GM18508 (cell line): ENCODE measurements around the gene ASPRV1.
"Not testable (repeated sequence)": the region's sequence is repeated elsewhere in the genome, so short reads cannot be mapped to it uniquely, and the experiment has no call there.

ENCODE experiments used
- ATAC-seq: cut with Tn5 transposase; IDR thresholded peaks from one replicate; pipeline ENCODE4 v1.9.1; 2021; ENCODE audit warnings: moderate number of reproducible peaks; ENCODE audit not compliant: insufficient read depth, unreplicated experiment

ASPRV1 gene

DNA sequence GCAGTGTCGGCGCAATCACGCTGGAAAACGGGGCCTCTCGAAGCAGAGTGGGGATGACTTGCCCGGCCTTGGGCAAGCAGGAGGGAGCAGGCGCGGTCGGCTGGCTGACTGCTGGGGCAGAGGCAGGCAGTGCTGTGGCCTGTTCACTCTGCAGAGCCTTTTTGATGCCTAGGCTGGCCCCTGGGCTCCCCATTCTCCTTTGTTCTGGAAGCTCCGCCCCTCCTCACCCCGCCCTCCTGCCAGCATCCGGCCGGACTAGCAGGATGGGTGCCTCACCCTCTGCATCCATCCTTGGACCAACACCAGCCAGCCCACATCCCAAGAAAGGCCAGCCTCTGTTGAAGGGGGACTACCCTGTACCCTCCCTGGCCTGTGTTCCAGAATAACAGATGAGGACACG lies at the start of gene ASPRV1:
TSS of gene ASPRV1 (minus strand) at position 136 of the 400 bp plus-strand sequence. CDS start 195 bp downstream, outside the sequence.
- no peak for ATAC-seq

DNA sequence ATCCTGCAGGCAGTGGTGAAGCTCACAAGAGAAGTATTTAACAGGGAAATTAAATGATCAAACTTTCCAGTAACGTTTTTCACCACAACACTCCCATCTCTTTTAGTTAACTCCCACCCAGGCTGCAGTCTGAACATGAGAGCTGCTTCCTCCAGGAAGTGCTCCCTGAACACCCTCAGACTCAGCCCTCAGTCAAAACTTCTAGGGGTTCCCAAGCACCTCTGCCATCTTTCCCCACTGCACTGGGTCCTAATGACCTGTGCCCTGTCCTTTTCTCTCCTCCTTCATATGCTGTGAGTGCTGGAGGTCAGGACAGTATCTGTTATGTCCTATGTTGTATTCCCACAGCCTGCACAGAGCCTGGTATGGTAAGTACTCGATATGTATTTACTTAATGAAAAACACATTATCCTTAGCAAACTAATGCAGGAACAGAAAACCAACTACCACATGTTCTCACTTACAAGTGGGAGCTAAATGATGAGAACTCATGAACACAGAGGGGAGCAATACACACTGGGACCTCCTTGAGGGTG lies 49.2 kb upstream of the ASPRV1 start:
- no peak for ATAC-seq

DNA sequence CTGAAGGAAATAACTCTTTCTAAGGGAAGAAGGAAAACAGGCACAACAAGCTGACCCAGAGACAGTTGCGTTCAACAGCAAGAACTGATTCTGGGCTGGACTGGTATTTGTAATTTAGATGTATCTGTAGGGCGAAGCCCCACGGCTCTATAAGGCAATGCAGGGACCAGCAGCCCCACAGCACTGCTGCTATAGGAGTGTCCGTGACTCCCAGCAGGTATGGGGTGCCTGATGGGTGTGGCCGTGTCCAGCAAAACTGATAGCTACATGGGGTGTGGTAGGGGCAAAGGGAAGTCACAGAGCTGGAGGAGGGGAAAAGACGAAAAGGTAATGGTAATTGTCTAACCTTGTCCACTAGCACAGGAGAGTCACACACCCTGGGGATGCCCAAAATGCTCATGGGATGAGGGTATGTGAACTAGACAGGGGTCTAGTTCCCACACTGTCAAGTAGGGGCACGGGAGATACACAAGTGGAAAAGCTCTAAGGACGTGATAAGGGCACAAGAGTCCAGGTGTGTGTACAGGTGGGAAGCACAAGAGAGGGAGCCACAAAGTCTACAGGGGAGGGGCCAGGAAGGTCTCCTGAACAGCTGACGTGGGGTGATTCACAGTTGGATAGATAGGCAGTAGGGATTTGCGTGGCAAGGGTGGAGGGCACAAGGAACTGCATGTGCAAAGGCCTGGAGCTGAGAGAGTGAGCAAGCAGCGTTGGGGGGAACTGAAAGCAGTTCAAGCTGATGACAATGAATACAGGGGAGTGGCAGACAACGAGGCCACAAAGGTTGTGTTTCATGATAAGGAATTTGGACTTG lies 48.5 kb upstream of the ASPRV1 start:
- ATAC-seq: no peak

DNA sequence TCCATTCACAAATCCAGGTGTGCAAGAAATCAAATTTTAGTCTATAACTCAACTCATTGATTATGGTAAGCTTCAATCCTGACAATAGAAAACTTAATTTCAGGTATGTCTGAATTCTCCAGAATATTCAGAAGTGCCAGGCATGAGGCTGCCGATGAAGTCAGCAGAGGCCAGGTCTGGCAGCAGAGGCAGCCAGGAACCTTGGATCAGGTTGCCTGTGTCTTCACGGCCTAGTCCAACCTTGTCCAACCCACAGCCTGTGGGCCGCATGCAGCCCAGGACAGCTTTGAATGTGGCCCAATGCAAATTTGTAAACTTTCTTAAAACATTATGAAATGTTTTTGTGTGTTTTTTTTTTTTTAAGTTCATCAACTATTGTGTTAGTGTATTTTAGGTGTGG lies 46.9 kb upstream of the ASPRV1 start:
- ATAC-seq: no peak

DNA sequence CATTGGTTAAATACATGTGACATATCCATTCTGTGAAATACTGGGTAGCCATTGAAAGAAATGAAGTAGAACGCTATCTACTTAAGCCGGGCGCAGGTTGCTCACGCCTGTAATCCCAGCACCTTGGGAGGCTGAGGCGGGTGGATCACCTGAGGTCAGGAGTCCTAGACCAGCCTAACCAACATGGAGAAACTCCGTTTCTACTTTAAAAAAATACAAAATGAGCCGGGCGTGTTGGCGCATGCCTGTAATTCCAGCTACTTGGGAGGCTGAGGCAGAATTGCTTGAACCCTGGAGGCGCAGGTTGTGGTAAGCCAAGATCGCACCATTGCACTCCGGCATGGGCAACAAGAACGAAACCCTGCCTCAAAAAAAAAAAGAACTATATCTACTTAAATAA lies 45.7 kb upstream of the ASPRV1 start:
- no peak for ATAC-seq

DNA sequence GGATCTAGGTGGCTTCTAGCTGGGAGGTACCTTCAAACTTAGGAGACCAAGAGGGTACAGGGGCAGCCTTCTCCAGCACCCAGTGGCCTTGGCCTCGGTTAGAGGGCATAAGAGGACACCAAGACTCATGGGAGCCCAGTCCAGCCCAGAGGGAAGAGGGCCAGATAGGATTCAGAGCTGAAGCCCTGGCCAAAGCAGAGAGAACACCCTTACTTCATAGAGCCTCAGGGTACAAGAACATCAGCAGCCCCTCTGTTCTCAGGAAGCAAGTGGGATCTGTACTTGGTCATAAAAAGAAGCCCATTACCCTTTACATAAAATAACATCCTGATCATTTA lies 45.0 kb upstream of the ASPRV1 start:
- ATAC-seq: no peak

DNA sequence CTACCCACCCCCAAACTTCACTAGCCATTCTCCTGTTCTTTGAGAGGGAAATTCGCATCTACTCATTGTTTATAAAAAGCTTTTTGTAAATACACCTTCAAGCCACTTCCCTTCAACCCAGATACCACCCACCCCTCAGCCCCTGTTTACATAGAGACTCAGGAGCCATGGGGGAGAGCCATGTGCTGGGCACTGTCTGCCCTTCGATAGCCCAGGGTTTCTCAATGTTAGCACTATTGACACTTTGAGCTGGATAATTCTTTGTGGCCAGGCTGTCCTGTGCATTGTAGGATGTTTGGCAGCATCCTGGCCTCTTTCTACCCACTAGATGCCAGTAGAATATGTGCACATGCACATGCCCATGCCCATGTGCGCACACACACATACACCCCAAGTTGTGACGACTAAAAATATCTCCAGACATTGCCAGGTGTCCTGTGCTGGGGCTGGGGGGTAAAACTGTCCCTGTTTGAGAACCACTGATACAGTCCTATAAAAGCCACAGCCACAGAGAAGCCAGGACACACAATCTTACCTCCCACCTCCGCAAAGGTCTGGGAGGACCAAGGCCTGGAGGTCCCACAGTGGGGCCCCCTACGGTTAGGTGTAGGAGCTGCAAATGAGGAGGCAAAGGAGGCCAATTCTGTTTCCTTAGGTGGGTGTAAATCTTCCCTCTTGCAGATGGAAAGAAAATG lies 44.5 kb upstream of the ASPRV1 start:
- ATAC-seq: no peak

DNA sequence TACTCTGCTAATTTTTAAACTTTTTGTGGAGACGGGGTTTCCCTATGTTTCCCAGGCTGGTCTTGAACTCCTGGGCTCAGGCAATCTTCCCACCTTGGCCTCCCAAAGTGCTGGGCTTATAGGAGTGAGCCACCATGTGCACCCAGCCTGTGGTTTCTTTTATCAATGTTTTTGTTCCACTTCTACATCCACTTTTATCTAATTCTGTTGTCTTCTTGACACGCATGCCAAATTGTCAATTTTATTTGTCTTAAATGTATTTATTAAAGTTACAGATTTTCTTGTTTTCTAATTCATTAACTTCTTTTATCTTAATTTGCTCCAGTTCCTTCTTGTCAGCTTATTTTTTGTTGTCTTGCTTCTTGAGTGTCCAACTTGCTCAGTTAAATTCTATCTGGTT lies 43.8 kb upstream of the ASPRV1 start:
- ATAC-seq: no peak

DNA sequence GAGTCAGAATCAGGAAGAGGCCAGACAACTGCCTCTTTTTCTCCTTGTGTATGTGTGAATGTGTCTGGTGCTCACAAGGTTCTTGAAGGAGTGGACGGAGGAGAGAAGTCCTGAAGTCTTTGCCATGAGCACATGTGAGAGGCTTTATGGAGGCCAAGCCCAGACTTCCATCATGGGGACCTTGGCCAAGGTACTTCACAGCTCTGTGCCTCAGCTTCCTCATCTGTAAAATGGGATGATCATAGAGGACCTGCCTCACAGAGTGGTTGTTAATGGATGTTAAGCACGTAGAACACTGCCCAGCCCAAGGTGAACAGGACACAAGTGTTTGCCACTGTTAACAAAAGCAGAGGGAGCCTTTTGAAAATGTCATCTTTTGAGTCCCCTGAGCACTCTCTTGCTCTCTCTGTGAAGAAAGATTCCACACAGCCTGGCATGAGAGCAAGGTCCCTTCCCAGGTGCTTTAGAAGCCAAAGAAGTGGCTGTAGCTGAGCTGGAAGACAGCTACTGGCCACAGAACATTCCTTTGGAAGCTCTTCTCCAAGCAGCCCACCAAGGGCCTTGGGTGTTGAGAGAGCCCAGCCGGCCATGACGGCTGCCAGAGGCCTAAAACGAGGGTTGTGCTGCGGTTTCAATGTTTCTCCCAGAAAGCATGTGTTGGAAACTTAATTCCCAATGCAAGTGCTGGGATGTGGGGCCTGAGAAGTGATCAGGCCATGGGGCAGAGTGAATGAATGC lies 41.8 kb upstream of the ASPRV1 start:
- ATAC-seq: no peak

DNA sequence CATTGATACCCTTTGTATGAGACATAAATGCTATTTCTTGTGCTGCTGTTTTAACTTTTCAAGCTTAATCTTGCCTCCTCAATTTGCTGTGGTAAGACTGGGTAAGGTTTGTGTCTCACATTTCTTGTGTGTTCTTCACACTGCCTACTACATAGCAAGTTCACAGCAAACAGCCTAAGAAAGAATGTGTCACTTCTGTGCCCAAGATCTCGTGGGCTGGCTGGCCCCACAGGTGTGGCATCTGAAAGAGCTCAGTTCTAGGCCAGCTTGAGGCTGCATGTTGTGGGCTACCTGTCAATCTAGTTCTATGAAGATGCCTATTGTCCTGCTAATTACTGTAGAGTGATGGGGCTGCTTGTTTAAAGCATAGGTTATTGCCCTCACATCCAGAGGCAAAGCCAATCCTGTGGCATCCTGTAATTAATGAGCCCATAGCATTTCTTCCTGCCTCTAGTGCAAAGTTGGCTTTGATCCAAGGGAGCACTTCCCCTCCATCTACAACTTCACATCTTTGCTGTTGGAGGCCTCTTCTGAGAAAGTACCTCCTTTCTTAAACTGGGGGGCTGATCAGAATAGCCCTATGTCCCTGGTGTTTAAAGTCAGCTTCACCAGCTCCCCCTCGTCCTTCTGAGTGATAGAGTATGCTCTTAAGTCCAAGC lies 40.9 kb upstream of the ASPRV1 start:
- ATAC-seq: no peak

DNA sequence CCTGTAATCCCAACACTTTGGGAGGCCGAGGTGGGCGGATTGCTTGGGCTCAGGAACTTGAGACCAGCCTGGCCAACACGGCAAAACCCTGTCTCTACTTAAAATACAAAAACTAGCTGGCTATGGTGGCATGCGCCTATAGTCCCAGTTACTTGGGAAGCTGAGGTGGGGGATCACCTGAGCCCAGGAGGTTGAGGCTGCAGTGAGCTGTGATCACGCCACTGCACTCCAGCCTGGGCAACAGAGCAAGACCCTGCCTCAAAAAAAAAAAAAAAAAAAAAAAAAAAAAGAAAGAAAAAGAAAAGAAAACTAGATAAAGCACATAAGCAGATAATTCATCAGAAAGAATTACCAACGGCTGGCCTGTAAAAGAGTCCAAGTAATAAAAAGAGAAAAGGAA lies 39.1 kb upstream of the ASPRV1 start:
- ATAC-seq: not testable (repeated sequence)

DNA sequence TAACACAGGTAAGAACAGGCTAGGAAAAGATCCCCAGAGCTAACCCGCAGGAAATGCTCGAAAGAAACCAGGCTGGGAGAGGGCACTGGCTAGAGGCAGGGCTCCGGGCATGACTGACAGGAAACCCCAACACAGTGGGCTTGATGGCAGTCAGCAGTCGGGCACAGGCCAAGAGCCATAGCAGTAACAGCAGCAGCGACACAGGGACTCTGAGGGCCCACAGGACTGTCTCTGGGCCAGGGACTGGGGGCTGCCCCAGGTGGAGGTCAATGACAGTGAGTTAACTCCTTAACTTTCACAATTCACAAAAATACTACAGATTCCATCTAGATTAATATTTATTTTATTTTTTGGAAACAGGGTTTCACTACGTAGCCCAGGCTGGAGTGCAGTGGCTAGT lies 37.3 kb upstream of the ASPRV1 start:
- no peak for ATAC-seq

DNA sequence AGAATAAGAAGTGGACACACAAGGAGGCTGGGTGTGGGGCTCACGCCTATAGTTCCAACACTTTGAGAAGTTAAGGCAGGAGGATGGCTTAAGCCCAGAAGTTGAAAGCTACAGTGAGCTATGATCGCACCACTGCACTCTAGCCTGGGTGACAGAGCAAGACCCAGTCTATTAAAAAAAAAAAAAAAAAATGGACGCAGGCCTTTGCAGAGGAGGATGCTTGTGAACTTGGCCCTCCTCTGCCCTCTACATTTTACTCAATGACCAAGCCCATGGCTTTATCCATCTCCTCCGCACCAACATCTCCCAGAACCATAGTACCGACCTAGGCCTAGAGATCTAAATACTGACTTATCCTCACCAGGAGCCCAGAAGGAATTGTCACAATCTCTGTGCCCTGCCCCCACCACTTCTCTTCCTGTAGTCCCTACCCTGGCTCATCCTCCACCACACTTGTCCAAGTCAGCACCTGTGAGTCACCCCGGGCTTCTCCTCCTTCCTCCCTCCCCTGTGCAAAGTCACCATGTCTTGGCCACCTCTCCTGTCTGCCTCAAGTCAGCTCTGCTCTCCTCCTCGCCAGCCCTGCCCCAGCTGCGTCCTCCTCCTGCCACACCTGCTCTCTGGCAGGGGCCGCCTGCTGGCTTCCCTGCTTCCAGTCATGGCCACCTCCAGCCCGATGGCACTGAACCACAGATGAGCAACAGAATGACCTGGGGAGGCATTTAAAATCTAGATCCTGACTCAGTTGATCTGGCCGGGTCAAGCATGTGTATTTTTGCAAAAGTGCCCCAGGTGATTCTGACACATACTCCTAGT lies 35.8 kb upstream of the ASPRV1 start:
- no peak for ATAC-seq

DNA sequence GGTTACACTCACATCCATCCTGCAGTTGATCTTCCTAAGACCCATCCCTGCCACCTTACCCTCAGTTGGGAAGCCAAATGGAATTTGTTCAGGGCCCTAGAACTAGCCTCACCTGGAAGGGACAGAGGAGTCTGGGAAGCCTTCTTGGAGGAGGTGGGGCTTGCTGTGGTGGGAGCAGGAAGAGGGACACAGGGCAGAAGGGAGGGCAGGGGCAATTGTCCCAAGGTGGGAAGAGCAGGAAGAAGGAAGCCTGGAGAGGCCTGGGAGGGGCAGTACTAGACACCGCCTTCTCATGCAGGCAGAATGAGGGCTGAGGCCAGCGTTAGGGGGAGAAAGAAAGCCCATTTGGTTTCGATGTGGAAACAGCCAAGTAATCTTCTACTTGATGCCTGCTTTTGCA lies 34.1 kb upstream of the ASPRV1 start:
- ATAC-seq: no peak

DNA sequence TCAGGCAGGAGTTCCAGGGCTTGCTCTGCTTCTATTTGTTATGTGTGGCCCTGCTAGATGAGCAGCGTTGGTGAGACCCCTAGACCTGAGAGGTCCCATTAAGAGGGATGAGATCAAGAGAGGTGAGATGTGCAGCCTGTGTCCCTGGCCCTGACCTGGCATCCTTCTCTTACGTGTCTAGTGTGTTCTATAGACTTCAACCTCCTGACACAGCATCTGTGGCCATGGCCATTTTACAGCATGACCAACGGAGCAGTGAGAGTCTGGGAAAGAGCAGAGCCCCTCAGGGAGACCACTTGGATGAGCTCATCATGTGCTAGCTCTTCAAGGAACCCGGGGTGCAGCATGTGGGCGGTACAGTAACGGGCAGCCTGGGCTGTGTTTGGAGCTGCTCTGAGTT lies 32.7 kb upstream of the ASPRV1 start:
- no peak for ATAC-seq

DNA sequence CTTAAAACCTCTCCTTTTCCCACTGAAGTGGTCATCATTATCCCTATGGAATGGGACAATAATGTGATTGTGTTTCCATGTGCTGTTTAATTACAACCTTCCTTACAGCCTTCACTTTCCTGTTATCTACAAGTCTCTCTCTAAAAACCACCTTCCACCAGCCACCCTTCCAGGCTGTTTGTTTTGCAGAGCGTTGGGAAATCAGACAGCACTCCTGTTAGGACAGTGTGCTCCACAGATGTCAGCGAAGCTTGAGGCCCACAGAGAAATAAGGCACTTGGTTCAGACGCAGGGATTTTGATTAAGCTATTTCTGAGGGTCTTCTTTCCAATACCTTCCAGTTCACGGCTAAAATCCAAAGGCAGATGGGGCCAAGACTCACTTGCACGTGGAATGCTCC lies 32.3 kb upstream of the ASPRV1 start:
- ATAC-seq: no peak

DNA sequence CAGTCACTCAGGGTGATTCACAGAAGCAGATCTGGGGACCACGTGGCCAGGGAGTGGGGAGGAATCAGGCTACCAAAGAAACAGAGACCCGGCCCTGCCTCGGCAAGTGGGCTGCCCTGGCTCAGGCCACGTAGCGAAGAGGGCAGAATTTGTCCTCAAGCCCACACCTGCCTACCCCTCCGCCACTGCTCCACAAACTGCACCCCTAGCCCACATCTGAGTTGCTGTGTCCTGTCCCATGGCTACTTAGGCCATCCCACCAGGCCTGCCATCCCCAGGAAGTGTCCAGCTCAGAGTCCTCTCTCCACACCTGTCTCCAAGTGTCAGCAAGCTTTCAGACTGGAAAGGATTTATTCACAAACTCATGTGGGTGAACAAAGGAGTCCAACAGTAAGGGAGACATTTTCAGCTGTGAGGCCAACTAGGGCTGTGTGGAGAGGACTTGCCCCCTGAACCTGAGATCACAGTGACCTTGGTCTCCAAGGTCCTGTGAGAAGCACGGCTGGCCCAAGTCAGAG lies 31.7 kb upstream of the ASPRV1 start:
- ATAC-seq: no peak

DNA sequence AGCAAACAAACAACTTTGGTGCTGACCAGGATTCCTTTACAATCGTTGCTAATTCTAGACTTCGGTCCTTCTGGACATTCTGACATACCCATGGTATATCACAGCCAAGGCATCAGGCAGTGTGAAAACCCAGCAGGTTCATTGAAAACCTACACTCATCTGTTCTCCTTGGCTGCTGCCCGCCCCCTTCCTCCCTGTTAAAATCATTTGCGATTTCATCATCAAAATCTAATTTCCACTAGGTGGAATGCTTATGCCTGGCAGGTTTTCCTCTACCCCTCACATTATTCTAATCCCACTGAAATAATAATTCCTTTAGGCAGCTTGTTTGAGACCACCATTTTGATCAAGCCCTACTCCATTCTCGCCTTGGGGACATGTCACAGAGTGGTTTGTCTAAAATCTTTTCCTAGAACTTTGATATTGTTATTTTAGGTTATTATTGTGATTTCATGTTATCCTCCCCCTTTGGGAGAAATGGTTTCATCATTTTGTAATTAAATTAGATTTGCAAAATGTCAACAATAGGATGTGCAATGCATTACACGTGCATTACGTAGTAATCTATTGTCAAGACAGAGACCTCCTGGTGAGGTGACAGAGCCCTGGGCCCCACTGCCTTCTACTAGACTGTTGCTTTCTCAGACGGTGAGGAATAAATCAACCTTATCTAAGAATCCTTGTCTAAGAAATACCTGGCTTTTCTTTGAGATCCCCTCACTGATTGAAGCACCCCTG lies 31.0 kb upstream of the ASPRV1 start:
- no peak for ATAC-seq
